ENCODE results near the gene DYNC2H1.

Gene DYNC2H1

GRCh38 chr11:103406357-103406756 is 297.1 kb downstream of the DYNC2H1 start:
- H3K4me3 ChIP-seq (ENCODE audit: low read depth in 1 of 2, low read length in 1 of 2): no peak overlapping the region
- H3K27ac ChIP-seq: no peak overlapping the region
- no peaks in the 10 kb centered on the region for H3K36me3 ChIP-seq
- no peaks in the 10 kb centered on the region for H3K4me1 ChIP-seq (ENCODE audit: control insufficient read depth in 1 of 2, insufficient read depth in 1 of 2, low read depth in 1 of 2, low read length in 1 of 2)
- no peaks in the 10 kb centered on the region for H3K27me3 ChIP-seq
- no peak for TF ChIP-seq CTCF (IDR thresholded peaks at IDR 0.05)
- no peaks in the 10 kb centered on the region for H3K9me3 ChIP-seq

GRCh38 chr11:103407641-103408040 is 298.4 kb downstream of the DYNC2H1 start:
- no peaks in the 10 kb centered on the region for H3K9me3 ChIP-seq
- H3K27ac ChIP-seq: no peak overlapping the region
- no peak for TF ChIP-seq CTCF (IDR thresholded peaks at IDR 0.05)
- H3K36me3 ChIP-seq: no peaks in the 10 kb centered on the region
- no peak overlapping the region for H3K4me3 ChIP-seq (ENCODE audit: low read depth in 1 of 2, low read length in 1 of 2)
- no peaks in the 10 kb centered on the region for H3K27me3 ChIP-seq
- no peaks in the 10 kb centered on the region for H3K4me1 ChIP-seq (ENCODE audit: control insufficient read depth in 1 of 2, insufficient read depth in 1 of 2, low read depth in 1 of 2, low read length in 1 of 2)

- Histone ChIP-seq H3K4me3 (ENCODE audit: low read depth in 1 of 2, low read length in 1 of 2) (no peak overlapping the region), H3K4me1 (ENCODE audit: control insufficient read depth in 1 of 2, insufficient read depth in 1 of 2, low read depth in 1 of 2, low read length in 1 of 2) (no peaks in the 10 kb centered on the region), H3K9me3 (no peaks in the 10 kb centered on the region), H3K36me3 (no peaks in the 10 kb centered on the region), H3K27me3 (no peaks in the 10 kb centered on the region), H3K27ac (no peak overlapping the region)
- no peak for TF ChIP-seq CTCF (IDR thresholded peaks at IDR 0.05)
Measured at GRCh38 chr11:103413266-103413888, 304.2 kb downstream of the DYNC2H1 start.

- TF ChIP-seq CTCF (IDR thresholded peaks at IDR 0.05): no peak
- Histone ChIP-seq H3K4me1 (ENCODE audit: control insufficient read depth in 1 of 2, insufficient read depth in 1 of 2, low read depth in 1 of 2, low read length in 1 of 2) (no peaks in the 10 kb centered on the region), H3K9me3 (no peaks in the 10 kb centered on the region), H3K27ac (no peak overlapping the region), H3K4me3 (ENCODE audit: low read depth in 1 of 2, low read length in 1 of 2) (no peak overlapping the region), H3K27me3 (no peaks in the 10 kb centered on the region), H3K36me3 (no peaks in the 10 kb centered on the region)
Measured at GRCh38 chr11:103418014-103418413, 308.8 kb downstream of the DYNC2H1 start.

- Histone ChIP-seq H3K27ac (no peak overlapping the region), H3K4me3 (ENCODE audit: low read depth in 1 of 2, low read length in 1 of 2) (no peak overlapping the region), H3K9me3 (no peaks in the 10 kb centered on the region), H3K36me3 (no peaks in the 10 kb centered on the region), H3K4me1 (ENCODE audit: control insufficient read depth in 1 of 2, insufficient read depth in 1 of 2, low read depth in 1 of 2, low read length in 1 of 2) (no peaks in the 10 kb centered on the region), H3K27me3 (no peaks in the 10 kb centered on the region)
- TF ChIP-seq CTCF (IDR thresholded peaks at IDR 0.05): no peak
Measured at GRCh38 chr11:103420593-103420992, 311.4 kb downstream of the DYNC2H1 start.

Data from neutrophil (primary cell).